A549 treated with RU486 at 1 μM for 4 hours (cell line): Measurements from ENCODE around the gene ALDH6A1. TPM values are rescaled to one million over a fixed set of nuclear protein-coding genes. Genes with fewer than 3 reads are reported as not detected.

Experiments used
- total RNA-seq: library from RNA; stranded (reverse); fragments of 200-300 nt; extraction: Qiagen RNA extraction; gene quantifications from 5 replicates; pipeline ENCODE4 v1.2.3, GENCODE V29; 2022; ENCODE audit warnings: low read depth

The ALDH6A1 gene
- total RNA-seq = 1.6 to 2.9 TPM (median 2.4 TPM) in 5 replicates

GRCh38 chr14:74084277-74085046, at the start of gene ALDH6A1, which contains the start of gene LIN52:
Gene ALDH6A1, minus strand, starts transcription at chr14:74084453. Its CDS starts 59 bp downstream, at chr14:74084394.
Gene LIN52, plus strand, starts transcription at chr14:74084956. Its CDS starts 19 bp downstream, at chr14:74084975.

GRCh38 chr14:74018586-74019407, 65.5 kb downstream of the ALDH6A1 start, which contains the start of the genes BBOF1 and ENTPD5:
Gene BBOF1, plus strand, starts transcription at chr14:74019349. Its CDS starts 130 bp downstream, at chr14:74019479.
Gene ENTPD5, minus strand, starts transcription at chr14:74019288. Its CDS starts 31,186 bp downstream, at chr14:73988102.

Other genes starting within 250 kb of the ALDH6A1 start
- gene PTGR2, start 232.6 kb downstream of the ALDH6A1 start, total RNA-seq = 5.9 to 8.6 TPM (median 7.5 TPM) in 5 replicates
- 41.3 to 56.6 TPM (median 45.3 TPM) in 5 replicates for gene ZNF410, start 197.6 kb downstream of the ALDH6A1 start, total RNA-seq
- 1.6 to 2.0 TPM (median 1.9 TPM) in 5 replicates for gene FAM161B, start 134.4 kb downstream of the ALDH6A1 start, total RNA-seq
- gene COQ6, start 134.2 kb downstream of the ALDH6A1 start, total RNA-seq = 22.4 to 27.0 TPM (median 25.7 TPM) in 5 replicates
- gene ENTPD5, start 65.2 kb downstream of the ALDH6A1 start, total RNA-seq = 3.9 to 7.1 TPM (median 6.0 TPM) in 5 replicates
- gene BBOF1, start 65.1 kb downstream of the ALDH6A1 start, total RNA-seq = 2.3 to 5.2 TPM (median 3.6 TPM) in 5 replicates
- gene LIN52, start 503 bp upstream of the ALDH6A1 start, total RNA-seq = 3.4 to 5.9 TPM (median 4.9 TPM) in 5 replicates
- gene VSX2, start 155.0 kb upstream of the ALDH6A1 start, total RNA-seq = 0.02 TPM in 1 of 5 replicates, not detected in the others
- 30.1 to 33.2 TPM (median 33.0 TPM) in 5 replicates for gene ABCD4, start 218.5 kb upstream of the ALDH6A1 start, total RNA-seq